ENCODE measurements around the gene ARPIN.
A peak's percentile ranks its signal among the peaks of the same experiment; 100 is the strongest.
"Not testable (repeated sequence)": the region's sequence is repeated elsewhere in the genome, so short reads cannot be mapped to it uniquely, and the experiment has no call there.

ARPIN gene

DNA sequence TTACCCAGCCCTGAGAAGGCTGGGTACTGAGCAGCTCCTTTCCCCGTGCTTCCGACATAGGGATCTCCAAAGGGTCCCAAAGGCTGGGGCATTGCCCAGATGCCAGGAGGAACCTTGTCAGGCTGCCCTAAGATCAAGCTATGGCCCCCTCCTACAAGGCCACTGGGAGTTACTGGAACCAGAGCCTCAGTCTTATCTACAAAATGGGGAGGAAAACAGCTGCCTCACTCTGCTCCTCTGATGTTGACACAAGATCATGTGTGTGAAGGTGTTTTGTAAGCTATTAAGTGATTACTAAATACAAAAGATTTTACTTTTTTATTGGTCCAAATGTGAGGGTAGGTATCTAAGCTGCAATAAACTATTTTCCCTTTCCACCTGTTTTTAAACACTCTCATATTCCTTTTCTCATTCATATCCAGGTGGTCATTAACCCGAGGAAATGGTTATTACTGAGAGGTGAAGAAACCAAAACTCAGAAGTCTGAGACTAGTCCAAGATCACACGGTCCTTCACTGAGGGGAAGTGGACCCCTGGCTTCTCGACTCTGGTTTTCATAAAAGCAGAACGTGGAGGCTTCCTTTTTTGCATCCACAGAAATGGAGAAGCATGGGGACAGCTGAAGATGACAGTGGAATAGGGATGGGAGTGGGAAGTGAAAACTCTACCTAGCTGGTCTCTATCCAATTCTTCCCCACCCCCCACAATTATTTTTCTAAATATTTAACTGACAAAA is 1.7 kb downstream of the ARPIN start:
- no peak for DNase-seq (ENCODE audit: low read depth in 2 of 2)

DNA sequence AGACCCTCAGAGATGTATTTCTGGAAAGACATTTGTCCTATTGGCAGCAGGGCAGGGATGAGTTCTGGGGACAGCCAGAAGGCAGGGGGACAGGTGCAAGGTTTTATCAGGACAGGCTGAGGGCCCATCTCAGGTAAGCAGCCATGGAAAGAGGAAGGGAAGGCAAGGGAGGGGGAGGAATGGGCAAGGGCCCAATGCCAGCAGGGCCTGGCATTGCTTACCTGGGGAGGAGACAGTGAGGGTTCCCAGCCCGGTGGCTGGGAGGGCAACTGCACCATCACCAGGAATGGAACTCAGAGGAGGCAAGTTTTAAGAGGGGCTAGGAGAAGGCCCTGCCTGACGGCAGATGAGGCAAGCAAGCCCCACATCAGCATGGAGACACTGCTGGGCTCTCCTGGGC is 3.1 kb downstream of the ARPIN start:
- DNase-seq (ENCODE audit: low read depth in 2 of 2) = no peak

DNA sequence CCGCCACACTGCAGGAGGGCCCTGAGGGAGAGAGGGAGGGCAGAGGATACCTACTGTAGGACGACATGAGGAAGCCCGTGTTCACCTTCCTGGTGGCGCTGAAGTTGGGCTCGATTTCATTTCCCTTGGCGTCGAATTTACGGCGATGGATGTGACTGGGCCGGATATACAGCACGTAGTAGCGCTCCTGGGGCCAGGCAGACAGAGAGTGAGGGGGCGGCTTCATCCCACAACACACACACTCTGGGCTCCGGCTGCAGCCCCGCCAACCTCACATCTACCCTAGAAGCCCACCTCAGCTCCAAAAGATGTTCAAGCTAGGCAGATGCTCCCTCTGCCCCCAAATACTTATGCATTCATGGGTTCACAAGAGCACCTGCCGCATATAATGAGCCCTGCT is 4.5 kb downstream of the ARPIN start:
- DNase-seq (ENCODE audit: low read depth in 2 of 2) = no peak

DNA sequence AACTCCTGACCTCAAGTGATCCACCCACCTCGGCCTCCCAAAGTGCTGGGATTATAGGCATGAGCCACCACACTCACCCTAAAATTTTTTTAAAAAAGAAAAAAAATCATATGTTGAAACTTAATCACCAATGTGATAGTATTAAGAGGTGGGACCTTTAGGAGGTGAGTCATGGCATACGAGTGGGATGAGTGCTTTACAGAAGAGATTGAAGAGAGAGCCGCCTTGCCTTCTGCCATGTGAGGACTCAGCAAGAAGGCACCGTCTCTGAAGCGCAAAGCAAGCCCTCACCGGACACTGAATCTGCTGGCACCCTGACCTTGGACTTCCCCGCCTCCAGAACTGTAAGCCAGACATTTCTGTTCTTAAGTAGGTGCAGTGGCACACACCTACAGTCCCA is 5.5 kb downstream of the ARPIN start:
- DNase-seq (ENCODE audit: low read depth in 2 of 2) = no peak

DNA sequence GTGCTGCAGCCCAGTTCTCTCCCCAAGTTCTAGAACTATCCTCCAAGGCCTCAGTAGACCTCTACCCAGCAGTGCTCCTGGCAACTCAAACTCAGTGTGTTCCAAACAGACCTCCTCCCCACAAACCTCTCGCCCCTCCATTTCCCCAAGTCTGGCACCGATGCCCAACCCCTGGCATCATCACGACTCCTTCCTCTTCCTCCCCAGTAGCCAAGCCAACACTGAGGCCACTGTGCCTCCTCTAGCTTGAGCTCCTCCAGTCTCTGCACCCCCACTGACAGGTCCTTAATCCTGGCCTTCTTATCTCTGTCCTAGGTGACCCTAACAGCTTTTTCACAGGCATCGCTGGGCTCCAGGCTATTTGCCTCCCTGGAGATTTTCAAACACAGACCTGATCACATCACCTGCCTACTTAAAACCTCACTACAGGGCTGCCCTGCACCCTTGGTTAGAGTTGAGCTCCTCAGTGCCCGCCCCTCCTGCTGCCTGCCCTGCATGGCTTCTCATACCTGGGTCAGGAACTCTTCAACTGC is 6.8 kb downstream of the ARPIN start:
- no peak for DNase-seq (ENCODE audit: low read depth in 2 of 2)

DNA sequence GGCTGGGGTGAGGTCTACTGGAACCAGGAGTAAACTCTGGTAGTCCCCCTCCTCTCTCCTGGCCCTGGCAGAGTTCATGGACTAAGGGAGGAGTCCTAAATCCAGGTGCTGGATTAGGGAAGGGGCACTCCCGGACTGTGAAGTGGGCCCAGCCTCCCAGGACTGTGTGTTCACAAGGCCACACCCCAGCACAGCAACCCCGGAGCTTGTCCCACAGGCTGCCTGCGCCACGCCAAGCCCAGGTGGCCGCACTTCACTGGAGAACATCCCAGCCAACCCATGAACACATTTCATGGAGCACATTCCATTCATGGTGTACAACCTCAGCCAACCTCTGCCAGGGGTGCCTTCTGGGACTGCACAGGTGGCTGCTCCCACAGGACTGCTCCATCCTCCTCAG is 8.2 kb downstream of the ARPIN start:
- DNase-seq (ENCODE audit: low read depth in 2 of 2) = no peak

DNA sequence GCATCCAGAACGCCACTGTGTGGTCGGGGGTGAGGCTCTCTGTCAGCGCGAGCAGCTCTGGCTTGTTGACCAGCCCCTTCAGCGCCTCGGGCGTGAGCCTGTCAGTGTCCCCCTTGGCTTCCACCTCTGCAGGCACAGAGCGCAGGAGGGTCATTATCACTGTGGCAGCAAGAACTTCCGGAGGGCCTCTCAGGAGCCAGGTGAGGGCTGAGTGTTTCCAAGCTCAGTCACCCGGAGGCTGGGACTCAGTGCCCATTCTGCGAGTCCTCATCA is 9.0 kb downstream of the ARPIN start:
- DNase-seq (ENCODE audit: low read depth in 2 of 2) = no peak

DNA sequence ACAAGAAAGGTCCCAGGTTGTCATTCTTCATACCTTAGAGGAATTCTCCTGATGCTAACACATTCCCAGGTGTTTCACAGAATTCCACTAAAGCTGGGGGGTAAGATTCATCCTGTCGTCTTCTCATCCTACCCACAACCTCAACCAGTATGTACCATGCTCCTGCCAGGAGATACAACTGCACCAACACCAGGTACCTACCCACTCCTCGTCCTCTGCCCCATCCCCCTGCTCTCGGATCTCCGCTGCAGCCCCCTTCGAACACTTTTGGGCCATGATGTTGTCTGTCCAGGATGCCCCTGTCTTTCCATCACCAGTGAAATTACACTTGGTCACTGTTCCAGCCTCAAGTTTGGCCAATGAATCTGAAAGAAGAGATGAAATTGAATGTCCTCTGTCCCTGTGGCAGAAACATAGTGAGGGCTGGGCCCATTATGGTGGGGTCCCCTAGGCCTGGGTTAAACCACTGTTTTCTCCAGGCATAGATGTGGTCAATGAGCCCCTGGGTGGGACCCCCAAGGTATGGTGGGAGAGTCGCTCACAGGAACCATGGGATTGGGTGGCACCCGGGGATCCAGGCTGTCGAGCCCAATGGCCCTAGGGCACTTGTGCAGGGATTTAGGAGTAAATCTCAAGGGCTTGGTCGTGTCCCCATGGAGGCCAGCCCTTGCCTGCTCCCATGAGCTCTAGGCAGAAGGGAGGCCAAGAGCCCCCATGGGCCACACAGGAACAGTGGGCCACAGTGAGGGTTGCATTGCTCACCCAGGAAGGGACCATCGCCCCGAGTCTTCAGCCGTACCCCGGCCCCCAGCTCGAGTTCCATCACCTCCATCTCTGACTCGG is 9.5 kb downstream of the ARPIN start:
- DNase-seq (ENCODE audit: low read depth in 2 of 2) = no peak

DNA sequence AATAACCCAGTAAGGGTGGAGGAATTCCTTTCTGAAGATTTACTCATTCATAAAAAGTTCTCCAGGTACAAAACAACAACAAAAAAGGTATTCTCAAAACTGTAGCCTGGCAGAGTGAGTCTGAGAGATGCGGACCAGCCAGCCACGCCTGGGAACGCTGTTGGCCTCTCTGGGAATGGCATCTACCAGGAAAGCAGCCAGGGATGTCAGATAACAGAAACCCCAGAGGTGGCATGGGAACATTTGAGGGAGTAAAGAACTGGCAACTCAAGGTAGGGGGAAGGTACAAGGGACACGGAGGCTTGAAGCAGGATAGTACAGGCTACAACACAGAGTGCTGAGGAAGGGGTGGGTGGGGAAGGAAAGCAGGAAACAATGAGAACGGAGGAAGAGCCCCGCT is 11.9 kb downstream of the ARPIN start:
- no peak for DNase-seq (ENCODE audit: low read depth in 2 of 2)

DNA sequence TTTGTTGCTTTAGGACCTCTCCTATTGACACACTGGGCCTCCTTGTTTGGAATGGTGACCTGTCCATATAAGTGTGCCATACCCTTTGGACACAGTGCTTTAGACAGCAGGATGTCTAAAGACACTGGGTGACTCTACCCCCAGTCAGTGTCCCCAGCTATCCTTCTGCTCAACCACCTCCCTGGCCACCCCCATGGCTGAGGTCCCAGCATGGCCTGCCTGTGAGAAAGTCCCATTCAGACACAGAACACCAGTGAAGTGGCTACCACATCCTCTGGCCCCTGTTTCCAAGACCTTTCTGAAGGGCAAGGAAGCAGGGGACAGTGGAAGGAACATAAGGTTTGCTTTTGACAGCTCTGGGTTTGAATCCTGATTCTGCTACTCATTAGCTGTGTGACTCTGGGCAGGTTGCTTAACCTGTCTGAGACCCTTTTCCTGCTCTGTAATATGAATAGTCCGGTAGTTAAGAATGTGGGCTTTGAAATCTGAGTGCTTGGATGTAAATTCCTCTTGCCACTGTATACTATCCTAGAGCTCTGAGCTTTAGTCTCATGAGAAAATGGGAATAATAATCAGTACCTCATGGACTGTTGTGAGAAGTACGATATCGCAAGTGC is 12.7 kb downstream of the ARPIN start:
- DNase-seq (ENCODE audit: low read depth in 2 of 2) = no peak

DNA sequence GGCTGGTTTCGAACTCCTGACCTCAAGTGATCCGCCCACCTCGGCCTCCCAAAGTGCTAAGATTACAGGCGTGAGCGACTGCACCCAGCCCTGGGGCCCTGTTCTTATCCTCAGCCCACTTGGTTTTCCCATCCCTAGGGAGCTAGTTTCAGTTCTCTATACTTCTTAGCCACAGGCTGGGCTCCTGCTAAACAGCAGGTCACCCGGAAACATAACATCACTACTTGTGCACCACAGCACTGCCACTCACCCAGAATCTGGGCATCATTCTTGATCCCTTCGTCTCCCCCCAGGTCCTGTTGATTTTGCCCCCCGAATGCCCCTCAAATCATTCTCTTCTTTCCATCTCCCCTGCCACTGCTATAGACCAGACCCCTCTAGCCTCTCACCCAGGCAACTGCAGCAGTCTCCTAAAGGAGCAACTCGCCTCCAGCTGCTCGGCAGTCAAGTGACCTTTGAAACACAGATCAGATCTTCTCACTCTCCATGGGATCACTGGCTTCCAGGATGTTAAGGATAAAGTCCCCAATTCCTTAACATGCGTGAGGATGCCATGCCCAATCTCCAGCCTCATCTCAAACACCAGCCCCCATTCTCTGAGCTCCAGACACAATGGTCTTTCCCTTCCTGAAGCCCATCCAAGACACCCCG is 13.3 kb downstream of the ARPIN start:
- no peak for DNase-seq (ENCODE audit: low read depth in 2 of 2)

DNA sequence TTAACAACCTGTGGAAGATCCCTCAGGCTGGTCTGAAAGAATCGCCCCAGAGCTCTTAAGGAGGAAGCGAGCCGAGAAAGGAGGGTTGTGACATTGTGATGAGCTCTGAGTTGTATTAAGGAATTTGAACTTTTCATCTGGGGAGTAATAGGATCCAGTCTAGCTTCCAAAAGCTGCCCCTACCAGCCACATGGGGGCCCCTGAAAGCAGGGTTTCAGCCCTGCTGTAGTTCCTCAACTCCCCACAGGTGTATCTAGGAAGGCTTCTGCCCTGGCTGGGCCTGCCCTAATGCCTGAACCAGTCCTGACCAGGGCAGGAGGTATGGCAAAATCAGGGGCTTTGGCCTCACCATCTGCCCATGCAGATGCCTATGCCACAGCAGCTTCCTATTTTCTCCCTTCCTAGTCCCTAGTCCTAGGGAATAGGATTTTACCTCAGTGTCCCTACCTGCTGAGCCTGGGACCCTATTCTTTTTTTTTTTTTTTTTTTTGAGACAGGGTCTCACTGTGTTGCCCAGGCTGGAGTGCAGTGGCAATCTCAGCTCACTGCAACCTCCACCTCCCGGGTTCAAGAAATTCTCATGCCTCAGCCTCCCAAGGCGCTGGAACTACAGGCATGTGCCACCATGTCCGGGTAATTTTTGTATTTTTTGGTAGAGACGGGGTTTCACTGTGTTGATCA is 14.0 kb downstream of the ARPIN start:
- DNase-seq (ENCODE audit: low read depth in 2 of 2) = peak in 1 of 2 donors; percentile 6

DNA sequence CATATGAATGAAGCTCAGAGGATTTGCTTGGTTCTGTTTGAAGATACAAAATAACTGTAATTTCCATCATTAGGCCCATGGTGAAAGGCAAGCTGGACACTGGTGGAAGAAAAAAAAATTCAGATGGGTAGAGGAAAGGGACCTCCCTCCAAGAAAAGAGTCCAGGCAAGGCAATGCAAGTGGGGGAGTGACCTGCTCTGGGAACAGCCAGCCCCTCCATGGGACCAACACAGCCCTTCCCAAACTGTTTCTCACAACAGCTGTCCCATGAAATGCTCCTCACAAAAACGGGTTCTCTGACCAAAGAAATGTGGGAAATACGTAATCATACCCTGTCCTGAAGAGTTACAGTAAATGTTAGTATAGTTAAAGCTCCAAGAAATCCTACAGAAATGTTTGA is 14.6 kb downstream of the ARPIN start:
- no peak for DNase-seq (ENCODE audit: low read depth in 2 of 2)

DNA sequence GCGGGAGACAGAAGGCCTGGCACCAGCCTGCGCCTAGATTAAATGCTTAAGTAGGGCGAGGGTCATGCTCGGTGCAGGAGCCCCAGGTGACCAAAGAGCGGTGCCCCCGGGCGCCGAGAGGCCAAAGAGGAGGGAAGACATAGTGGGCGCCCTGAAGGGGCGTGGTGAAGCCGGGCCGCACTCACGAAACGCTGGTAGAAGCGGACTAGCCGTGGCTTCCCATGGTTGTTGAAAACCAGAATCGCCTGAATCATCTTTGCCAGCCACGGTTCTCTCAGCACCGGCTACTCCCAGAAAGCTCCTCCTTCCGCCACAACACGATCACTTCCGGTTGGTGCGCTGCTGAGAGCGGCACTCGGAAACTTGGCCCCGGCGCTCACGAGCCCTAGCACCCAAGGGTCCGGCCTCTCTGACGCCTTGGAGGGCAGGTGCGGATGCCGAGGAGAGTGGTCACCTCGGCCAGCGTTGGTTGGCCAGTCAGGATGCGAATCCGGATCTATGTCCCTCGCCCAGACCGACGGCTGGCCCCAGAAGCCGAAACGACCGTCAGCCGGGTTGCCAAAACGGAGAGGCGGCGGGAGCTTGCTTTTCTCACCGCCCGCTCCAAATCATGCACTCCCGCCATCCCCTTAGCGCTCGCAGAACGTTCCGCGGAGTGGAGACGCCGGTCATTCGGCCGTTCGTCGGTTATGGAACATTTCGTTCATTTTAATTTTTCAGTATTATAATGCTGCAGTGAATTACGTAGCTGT is 18.9 kb downstream of the ARPIN start, which contains the start of gene AP3S2:
TSS of gene AP3S2 (minus strand) at position 299 of the 752 bp plus-strand sequence. CDS start at position 254, 45 bp downstream.
- peak; percentile 66 to 77 for DNase-seq (ENCODE audit: low read depth in 2 of 2)

DNA sequence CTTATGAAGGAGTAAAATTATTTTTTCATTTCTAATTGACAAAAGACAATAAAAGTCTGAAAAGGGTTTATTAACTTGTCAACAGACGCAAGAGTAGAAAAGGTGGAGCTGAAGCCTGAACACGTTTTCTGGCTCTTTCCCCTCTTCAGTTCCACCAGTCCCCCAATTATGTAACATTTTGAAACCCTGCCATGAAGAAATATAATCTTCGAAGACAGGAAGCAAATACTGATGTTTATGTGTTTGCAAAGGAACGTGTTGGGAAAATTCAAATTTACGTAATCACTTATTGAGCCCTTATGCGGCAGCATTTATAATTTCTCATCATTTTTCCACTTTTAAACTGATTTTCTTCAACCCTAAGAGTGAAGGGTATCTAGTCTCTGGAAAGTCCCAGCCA is 19.7 kb downstream of the ARPIN start:
- no peak for DNase-seq (ENCODE audit: low read depth in 2 of 2)

DNA sequence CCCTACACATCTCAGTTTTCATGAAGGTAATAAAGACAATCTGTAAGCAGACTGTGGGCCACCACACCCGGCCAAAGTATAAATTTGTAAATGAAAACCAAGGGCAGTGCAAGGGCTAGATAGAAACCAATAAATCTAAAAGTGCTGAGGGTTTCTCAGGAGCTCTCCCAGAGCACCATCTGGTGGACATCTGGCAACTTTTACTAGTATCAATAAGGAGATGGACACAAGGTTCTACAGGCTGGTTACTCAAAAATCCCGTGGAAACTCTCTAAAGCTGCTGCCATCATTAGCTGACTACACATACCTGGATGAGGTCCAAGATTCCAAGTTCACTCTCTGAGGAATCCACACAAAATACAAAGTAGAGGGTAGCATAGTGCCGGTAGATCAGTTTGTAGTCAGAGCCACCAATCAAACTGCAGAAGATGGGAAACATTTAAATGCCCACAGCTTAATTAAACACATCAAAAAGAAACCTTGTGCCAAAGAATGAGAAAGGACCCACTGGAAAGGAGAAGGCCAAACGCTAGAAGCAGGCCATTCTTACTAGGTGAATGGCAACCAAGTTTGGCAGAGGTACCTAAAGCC is 24.4 kb downstream of the ARPIN start:
- no peak for DNase-seq (ENCODE audit: low read depth in 2 of 2)

DNA sequence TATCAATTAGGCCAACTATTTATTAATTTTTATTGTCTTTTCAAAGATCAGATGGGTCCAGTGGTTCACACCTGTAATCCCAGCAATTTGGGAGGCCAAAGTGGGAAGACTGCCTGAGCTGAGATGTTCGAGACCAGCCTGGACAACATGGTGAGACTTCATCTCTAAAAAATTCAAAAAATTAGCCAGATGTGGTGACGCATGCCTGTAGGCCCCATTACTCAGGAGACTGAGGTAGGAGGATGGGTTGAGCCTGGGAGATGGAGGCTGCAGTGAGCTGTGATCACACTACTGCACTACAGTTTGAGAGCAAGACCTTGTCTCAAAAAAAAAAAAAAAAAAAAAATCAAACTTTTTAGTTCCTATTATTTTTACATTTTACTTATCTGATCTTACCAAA is 27.1 kb downstream of the ARPIN start:
- DNase-seq (ENCODE audit: low read depth in 2 of 2) = no peak

DNA sequence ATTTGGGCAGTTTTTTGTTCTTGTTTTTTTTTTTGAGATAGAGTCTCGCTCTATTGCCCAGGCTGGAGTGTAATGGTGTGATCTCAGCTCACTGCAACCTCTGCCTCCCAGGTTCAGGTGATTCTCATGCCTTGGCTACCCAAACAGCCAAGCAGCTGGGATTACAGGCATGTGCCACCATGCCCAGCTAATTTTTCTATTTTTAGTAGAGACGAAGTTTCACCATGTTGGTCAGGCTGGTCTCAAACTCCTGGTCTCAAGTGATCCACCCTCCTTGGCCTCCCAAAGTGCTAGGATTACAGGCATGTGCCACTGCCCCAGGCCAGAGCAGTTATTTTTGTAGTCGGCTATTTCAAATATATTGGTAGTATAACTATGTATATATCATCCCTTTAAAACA is 27.6 kb downstream of the ARPIN start:
- not testable (repeated sequence) for DNase-seq (ENCODE audit: low read depth in 2 of 2)

DNA sequence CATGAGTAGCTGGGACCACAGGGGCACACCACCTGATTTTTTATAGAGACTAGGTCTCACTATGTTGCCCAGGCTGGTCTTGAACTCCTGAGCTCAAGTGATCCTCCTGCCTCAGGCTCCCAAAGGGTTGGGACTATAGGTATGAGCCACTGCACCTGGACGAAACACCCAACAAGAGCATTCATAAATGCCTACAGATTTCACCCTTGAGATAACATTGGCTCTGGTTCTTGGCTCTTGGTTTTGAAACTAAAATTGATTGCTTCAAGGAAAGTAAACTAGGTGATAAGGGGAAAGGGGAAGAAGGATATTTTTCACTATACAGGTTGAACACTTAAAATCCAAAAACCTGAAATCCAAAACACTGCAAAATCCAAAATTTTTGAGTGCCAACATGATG is 29.2 kb downstream of the ARPIN start:
- DNase-seq (ENCODE audit: low read depth in 2 of 2) = no peak

DNA sequence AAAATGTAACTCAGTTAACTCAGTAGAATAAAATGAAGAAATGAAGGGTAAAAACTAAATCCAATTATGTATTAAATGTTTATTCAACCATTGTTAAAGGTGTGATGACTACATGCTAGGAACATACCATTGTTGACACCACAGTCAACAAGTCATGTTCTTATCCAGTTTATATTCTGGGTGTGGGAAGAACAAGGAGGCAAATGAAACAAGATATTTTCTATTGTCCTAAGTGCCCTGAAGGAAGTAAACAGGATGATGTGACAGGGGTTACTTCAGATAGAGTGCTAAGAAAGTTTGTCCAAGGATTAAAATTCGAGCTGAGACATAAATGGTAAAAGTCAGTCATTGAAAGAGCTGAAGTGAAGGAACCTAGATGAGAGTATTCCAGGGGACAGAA is 32.0 kb downstream of the ARPIN start:
- no peak for DNase-seq (ENCODE audit: low read depth in 2 of 2)

DNA sequence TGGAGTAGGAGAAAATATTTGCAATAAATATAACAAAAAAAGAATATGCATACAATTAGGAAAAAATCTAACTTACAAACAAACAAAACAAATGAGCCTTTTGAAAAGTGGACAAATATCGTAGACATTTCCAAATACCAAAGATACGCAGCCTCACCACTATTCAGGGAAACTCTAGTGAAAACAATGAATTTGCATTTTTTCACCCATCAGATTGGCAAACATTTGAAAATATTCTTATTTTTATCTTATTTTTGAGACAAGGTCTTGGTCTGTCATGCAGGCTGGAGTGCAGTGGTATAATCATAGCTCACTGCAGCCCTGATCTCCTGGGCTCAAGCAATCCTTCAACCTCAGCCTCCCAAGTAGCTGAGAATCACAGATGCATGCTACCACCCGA is 34.4 kb downstream of the ARPIN start:
- DNase-seq (ENCODE audit: low read depth in 2 of 2) = no peak

Data from stimulated activated CD4-positive, alpha-beta T cell treated with anti-CD3 and anti-CD28 coated beads, Interleukin-1b, Interleukin-23, amount 100 ng/mL, for 1 hour (primary cell).